HG02571 (cell line): ENCODE results near the gene PLEKHJ1.

ENCODE experiments used
- ATAC-seq: cut with Tn5 transposase; IDR thresholded peaks from one replicate; pipeline ENCODE4 v1.9.1; 2021; ENCODE audit warnings: mild to moderate bottlenecking, moderate library complexity; ENCODE audit not compliant: unreplicated experiment

The PLEKHJ1 gene

DNA sequence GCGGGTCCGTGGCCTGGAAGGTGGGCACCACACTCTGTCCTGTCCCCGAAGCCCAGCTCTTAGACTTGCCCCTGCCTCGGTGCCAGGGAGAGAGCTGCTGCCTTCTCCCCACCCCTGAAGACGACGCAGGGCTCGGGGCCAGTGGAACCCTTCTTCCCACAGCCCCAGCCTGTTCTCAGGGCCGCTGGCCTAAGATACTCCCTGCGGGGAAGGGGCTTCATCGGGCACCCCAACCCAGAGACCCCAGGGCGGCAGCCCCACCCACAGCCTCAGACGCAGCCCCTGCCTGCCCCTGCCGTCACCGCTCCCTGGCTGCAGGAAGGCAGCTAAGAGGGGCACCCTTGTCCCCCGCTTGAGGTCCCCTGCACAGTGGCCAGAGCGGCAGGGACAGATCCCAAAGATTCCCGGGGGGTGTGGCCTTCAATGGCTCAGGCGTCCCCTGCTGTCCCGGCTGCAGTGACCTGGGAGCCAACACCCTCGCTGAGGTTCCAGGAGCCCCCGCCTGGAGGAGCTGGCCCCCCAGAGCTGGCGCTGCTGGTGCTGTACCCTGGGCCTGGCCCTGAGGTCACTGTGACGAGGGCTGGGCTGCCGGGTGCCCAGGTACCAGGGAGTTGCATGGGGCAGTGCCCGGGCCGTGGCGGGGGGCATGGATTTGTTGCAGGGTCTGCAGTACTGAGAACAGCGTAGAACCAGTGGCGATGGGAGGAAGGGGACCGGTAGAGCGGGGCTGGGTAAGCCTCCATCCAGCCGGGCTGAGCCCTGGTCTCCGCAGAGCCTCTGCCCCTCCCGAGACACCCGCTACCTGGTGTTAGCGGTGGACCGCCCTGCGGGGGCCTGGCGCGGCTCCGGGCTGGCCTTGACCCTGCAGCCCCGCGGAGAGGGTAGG, 14.0 kb upstream of the PLEKHJ1 start:
- no peak for ATAC-seq

DNA sequence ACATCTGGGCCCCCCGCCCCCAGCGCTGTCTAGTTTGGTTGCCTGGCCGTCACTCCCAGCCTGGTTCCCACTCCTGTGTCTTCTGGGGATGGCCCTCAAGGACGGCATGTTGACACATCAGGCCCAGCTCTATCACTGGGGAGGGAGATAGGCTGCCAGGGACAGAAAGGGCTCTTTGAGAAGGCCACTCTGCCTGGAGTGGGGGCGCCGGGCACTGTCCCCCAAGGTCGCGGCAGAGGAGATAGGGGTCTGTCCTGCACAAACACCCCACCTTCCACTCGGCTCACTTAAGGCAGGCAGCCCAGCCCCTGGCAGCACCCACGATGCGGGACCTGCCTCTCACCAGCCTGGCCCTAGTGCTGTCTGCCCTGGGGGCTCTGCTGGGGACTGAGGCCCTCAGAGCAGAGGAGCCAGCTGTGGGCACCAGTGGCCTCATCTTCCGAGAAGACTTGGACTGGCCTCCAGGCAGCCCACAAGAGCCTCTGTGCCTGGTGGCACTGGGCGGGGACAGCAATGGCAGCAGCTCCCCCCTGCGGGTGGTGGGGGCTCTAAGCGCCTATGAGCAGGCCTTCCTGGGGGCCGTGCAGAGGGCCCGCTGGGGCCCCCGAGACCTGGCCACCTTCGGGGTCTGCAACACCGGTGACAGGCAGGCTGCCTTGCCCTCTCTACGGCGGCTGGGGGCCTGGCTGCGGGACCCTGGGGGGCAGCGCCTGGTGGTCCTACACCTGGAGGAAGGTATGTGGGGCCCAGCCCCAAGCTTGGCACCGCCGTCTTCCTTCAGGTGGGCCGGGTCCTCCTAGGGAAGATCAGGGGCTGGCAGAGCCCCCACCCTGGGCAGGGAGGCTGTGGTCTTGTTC, 13.1 kb upstream of the PLEKHJ1 start, which contains the start of gene AMH:
Gene AMH, plus strand, starts transcription at position 314 of the 857 bp plus-strand sequence. Its CDS starts 10 bp downstream, at position 324.
- no peak for ATAC-seq

- no peak for ATAC-seq
Measured at GRCh38 chr19:2248136-2249009, 12.2 kb upstream of the PLEKHJ1 start.

DNA sequence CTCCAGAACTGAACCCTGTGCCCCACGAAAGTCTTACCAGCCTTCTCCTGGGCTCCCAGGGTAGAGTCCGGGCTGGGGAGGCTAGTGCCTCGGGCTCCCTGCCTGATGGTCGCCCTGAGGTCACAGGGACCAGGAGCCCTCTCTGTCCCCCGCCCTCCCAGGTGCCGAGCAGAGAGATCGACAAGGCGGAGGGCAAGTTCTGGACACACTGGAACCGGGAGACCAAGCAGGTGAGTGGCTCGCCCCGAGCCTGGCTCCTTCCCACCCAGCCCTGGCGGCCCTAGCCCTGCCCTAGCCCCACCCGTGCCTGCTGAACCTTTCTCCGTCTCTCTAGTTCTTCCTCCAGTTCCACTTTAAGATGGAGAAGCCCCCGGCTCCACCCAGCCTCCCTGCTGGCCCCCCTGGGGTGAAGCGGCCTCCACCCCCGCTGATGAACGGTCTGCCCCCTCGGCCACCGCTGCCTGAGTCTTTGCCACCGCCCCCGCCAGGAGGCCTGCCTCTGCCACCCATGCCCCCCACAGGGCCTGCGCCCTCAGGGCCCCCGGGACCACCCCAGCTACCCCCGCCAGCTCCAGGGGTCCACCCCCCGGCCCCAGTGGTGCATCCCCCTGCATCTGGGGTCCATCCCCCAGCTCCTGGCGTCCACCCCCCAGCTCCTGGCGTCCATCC, 11.4 kb upstream of the PLEKHJ1 start:
- ATAC-seq = no peak

DNA sequence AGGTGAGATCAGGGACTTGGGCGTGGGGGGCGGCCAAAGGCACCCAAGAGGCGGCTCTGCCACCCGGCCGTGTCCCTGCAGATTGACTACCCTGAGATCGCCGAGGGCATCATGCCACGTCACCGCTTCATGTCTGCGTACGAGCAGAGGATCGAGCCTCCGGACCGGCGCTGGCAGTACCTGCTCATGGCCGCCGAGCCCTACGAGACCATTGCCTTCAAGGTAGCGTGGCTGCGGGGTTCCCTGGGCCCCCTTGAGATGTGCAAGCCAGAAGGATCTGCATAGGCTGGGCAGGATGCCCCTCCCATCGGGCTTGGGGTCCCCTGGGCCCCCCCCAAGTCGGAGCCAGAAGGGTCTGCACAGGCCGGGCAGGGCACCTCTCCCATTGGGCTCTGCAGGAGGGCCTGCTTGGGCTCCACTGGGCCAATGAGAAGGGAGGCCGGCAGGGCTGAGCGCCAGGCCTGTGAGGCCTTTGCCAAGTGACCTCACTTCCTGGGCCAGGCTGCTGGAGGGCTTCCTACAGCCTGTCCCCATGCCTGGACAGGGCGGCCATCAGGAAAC, 10.8 kb upstream of the PLEKHJ1 start:
- ATAC-seq = no peak

DNA sequence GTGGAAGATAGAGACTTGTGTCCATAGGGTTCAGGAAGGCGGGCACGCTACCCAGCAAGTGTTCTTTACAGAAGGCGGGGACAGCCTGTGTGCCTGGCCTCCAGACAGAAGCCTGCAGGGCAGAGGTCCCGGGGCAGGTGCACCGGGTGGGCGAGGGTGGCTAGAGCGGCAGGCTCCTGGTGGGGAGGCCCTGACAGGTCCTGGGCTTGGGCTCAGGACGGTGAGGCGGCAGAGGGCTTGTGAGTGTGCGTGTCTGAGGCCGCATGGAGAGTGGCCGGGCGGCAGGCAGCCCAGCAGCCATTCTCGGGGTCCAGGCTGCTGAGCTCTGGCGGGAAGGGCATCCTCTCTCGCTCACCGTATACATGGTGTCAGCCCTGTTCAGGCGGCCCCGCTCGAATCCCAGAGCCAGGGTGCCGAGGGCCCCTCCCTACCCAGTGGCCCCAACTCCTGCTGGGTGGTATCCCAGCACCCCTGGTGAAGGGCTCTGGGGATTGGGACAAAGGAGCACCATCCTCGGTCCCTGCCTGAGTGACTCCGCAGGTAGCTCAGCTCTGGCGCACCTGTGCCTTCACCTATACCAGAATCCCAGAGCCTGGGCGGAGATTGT, 10.0 kb upstream of the PLEKHJ1 start:
- ATAC-seq = no peak

DNA sequence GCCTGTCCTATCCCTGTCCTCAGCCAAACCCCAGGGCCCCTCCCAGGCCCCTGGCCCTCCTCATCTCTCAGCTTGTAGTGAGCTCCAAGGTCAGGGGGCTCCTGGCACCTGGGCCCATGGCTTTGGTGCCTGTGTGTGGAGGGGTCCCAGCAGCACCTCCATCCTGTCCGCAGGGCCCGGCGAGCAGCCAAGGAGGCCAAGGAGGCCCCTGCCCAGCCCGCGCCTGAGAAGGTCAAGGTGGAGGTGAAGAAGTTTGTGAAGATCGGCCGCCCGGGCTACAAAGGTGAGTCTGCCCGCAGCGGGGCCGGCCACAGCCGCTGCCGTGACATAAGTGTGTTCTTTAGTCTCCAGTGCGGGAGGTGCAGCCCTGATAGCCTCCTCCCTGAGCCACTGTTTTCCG, 9.1 kb upstream of the PLEKHJ1 start:
- no peak for ATAC-seq

GRCh38 chr19:2244486-2244885, 8.4 kb upstream of the PLEKHJ1 start:
- ATAC-seq = no peak

DNA sequence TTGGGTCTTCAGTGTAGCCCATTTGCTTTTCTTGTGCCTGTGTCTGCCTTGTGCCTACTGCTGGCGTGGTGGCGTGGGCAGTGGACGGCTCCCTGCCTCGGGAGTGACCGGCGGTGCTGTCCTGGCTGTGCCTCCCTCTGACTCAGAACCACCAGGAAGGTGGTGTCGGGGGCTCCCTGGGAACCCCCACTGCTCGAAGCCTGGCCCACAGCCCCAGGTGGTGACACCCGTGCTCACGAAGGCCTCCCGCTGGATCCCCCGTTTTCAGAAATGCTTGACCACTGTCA, 7.9 kb upstream of the PLEKHJ1 start:
- no peak for ATAC-seq

DNA sequence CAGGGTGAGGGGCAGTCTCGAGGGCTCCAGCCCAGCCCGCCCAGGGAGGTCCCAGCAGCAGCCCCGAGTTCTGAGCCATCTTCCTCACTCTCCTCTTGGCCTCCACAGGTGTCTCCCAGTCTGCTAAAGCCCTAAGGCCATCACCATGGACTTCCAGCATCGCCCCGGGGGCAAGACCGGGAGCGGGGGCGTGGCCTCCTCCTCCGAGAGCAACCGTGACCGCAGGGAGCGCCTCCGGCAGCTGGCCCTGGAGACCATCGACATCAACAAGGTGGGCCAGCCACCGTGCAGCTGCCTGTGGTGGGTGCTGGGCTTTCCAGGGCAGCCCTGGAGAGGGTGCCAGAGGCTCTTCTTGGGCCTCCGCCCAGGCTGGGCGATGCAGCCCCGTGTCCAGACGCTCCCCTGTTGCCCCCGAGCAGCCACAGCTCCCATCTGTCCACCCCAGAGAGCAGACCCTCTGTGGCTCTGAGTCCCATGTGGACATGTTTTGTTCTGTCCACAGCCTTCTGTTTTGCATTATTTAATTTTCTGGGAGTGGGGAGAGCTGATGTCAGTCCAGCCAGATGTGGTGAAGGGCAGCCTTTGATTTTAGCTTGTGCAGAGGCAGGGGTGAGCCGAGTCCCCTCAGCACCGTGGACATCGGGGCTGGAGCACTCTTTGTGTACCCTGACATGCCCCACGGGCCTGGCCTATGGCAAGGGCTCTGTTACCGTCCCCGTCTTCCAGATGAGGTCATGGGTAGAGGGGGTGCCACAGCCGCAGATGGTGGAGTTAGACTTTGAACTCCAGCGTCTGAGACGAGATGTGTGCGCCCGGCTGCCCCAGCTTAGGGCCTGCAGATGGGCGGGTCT, 7.4 kb upstream of the PLEKHJ1 start:
- no peak for ATAC-seq

DNA sequence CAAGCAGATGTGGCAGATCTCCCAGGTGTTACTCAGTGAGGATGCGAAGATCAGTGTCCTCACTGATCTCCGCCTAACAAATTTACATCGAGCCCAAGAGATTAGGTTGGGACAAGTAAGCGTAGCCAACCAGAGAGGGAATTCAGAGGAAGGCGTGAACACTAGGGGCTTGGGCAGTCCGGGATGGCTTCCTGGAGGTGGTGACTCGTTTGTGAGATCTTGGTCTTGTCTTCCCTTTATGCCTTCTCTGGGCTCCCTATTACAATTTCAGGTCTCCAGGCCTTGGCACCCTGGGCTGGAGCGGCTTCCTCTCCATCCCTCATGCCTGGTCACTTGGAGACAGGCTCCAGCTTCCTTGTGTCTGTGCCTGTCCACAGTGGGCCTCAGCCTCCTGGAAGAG, 6.7 kb upstream of the PLEKHJ1 start:
- ATAC-seq = no peak

GRCh38 chr19:2242092-2242537, 6.0 kb upstream of the PLEKHJ1 start:
- ATAC-seq = no peak

DNA sequence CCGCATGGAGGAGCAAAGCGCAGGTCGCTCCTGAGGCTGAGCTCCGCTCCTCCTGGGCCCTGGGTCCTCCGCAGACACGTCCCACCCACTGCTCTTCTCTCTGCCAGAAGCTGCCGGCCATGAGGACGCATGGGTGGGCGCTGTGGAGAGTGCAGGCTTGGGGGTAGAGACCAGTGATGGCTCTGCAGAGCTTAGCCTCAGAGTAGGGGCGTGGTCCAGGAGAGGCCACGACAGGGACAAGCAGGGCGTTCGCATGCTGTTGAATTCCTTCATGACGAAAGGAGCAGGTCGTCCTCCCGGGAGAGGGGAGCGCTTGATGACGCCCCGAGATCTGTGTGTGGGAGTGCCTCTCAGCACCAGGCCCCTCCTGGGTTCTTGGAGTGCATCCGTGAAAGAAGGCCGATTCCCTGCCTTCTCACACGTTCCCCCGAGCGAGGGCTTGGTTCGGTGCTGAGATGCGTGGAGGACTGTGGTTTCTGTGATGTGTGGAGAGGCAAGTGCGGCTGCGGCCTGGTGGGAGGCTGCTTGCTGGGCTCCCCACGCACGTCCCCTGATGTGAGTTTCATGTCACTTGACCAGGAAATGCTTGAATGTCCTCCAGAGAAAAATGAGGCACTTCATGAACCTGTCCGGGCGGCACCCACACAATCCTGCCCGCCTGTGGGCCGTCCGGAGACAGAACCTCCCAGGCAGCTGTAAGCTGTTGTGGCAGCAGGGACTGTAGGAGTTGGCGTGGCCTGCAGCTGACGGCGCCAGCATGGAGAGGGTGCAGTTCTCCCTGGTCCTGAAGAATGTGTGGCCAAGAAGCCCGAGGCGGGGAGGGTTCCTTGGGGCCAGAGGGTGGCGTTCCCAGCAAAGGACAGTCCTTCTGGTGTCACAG, 5.0 kb upstream of the PLEKHJ1 start:
- ATAC-seq = no peak

- no peak for ATAC-seq
Measured at GRCh38 chr19:2239771-2240770, 3.9 kb upstream of the PLEKHJ1 start.

DNA sequence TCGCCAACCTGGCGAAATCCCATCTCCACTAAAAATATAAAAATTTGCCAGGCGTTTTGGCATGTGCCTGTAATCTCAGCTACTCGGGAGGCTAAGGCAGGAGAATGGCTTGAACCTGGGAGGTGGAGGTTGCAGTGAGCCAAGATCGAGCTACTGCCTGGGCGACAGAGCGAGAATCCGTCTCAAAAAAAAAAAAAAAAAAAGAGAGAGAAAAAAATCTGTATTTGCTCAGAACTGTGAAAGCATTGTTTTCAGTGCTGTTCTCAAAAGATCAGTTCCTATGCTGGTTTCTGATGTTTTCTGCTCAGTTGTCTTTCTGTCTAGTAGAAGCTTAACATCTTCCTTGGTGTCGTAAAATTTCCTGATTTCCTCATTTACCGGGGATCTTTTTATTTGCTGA, 3.0 kb upstream of the PLEKHJ1 start:
- no peak for ATAC-seq

DNA sequence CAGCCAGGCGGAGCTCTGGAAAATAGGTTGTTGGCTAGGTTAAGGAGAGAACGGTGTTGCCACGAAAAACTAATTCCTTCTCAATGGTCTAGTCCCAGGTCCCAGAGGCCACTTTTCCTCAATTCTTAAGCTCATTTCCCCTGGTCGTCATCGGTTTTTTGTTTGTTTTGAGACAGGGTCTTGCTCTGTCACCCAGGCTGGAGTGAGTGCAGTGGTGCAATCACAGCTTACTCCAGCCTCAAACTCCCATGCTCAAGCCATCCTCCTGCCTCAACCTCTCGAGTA, 1.7 kb upstream of the PLEKHJ1 start:
- no peak for ATAC-seq
